Stimulated activated naive CD8-positive, alpha-beta T cell treated with anti-CD3 and anti-CD28 coated beads, Interleukin-15, amount 100 ng/mL, for 72 hours (primary cell): Measurements from ENCODE around the gene XRCC3.
A peak's percentile ranks its signal among the peaks of the same experiment; 100 is the strongest.

Experiments used
- ATAC-seq: fragments of 150-1000 bp; cut with Tn5 transposase; 2 replicates; pipeline ENCODE4 v1.10.0; 2021; ENCODE audit warnings: mild to moderate bottlenecking, moderate library complexity
- DNase-seq, 2 donors: peaks; one replicate each; pipeline ENCODE4 v3.0.0; 2021 to 2022
- H3K27ac Mint-ChIP-seq, 2 donors: one replicate each; pipeline ENCODE4 v1.8.0; 2022; ENCODE audit warnings: mild to moderate bottlenecking in 2 of 2, mixed read lengths in 2 of 2, moderate library complexity in 2 of 2
- H3K27me3 Mint-ChIP-seq: one replicate; pipeline ENCODE4 v1.8.0; 2022; ENCODE audit warnings: mixed read lengths
- H3K4me1 Mint-ChIP-seq: one replicate; pipeline ENCODE4 v1.8.0; 2022; ENCODE audit warnings: mild to moderate bottlenecking, mixed read lengths
- H3K4me3 Mint-ChIP-seq, 2 donors: one replicate each; pipeline ENCODE4 v1.8.0; 2022; ENCODE audit warnings: mild to moderate bottlenecking in 2 of 2, mixed read lengths in 2 of 2, moderate library complexity in 1 of 2
- H3K9me3 Mint-ChIP-seq, 2 donors: one replicate each; pipeline ENCODE4 v1.8.0; 2022; ENCODE audit warnings: mixed read lengths in 2 of 2

The XRCC3 gene

GRCh38 chr14:103715052-103716000 lies at the start of gene XRCC3, which contains the start of gene ZFYVE21:
TSS of gene XRCC3 (minus strand) at chr14:103715451. CDS start at chr14:103711087, 4,364 bp downstream.
TSS of gene ZFYVE21 (plus strand) at chr14:103715810. CDS start at chr14:103715842, 32 bp downstream.
- Mint-ChIP-seq H3K27me3 (no peaks in the 10 kb centered on the region), H3K4me1 (peaks cover 82% of the 10 kb centered on the region), H3K9me3 (no peaks in the 10 kb centered on the region), H3K27ac (peak within 1 kb of the TSS; percentile 97 to 100), H3K4me3 (peak within 1 kb of the TSS; percentile 93 to 100)
- DNase-seq (peak; percentile 100), ATAC-seq (peak; percentile 95)

GRCh38 chr14:103763730-103764488 lies 48.7 kb upstream of the XRCC3 start:
- ATAC-seq: peak; percentile 86
- peak overlapping the region in 1 of 2 donors; percentile 50 for H3K27ac Mint-ChIP-seq
- H3K27me3 Mint-ChIP-seq: no peaks in the 10 kb centered on the region
- no peaks in the 10 kb centered on the region for H3K4me1 Mint-ChIP-seq
- no peak for DNase-seq
- no peak overlapping the region for H3K4me3 Mint-ChIP-seq
- H3K9me3 Mint-ChIP-seq: no peaks in the 10 kb centered on the region

- H3K4me1 Mint-ChIP-seq: no peaks in the 10 kb centered on the region
- no peak overlapping the region for H3K4me3 Mint-ChIP-seq
- DNase-seq (no peak), ATAC-seq (no peak)
- no peaks in the 10 kb centered on the region for H3K9me3 Mint-ChIP-seq
- H3K27me3 Mint-ChIP-seq: no peaks in the 10 kb centered on the region
- H3K27ac Mint-ChIP-seq: peak overlapping the region in 1 of 2 donors; percentile 50
Measured at GRCh38 chr14:103762541-103762940, 47.3 kb upstream of the XRCC3 start.

- H3K4me1 Mint-ChIP-seq: no peaks in the 10 kb centered on the region
Measured at GRCh38 chr14:103762036-103762435, 46.8 kb upstream of the XRCC3 start.

GRCh38 chr14:103758059-103758776 lies 43.0 kb upstream of the XRCC3 start:
- Mint-ChIP-seq H3K4me1 (no peaks in the 10 kb centered on the region), H3K27me3 (no peaks in the 10 kb centered on the region), H3K9me3 (no peaks in the 10 kb centered on the region), H3K4me3 (no peak overlapping the region), H3K27ac (no peak overlapping the region)
- no peak for DNase-seq
- no peak for ATAC-seq

More at GRCh38 chr14:103762036-103762435, 46.8 kb upstream of the XRCC3 start:
- ATAC-seq (no peak), DNase-seq (no peak)
- H3K27me3 Mint-ChIP-seq: no peaks in the 10 kb centered on the region
- no peaks in the 10 kb centered on the region for H3K9me3 Mint-ChIP-seq
- no peak overlapping the region for H3K27ac Mint-ChIP-seq
- H3K4me3 Mint-ChIP-seq: no peak overlapping the region

GRCh38 chr14:103755060-103755459 lies 39.8 kb upstream of the XRCC3 start:
- DNase-seq: no peak
- Mint-ChIP-seq H3K4me1 (peaks cover under 1% of the 10 kb centered on the region), H3K4me3 (no peak overlapping the region), H3K9me3 (no peaks in the 10 kb centered on the region), H3K27me3 (no peaks in the 10 kb centered on the region), H3K27ac (no peak overlapping the region)
- ATAC-seq: no peak

GRCh38 chr14:103753774-103754173 lies 38.5 kb upstream of the XRCC3 start:
- Mint-ChIP-seq H3K27me3 (no peaks in the 10 kb centered on the region), H3K9me3 (no peaks in the 10 kb centered on the region), H3K27ac (no peak overlapping the region), H3K4me1 (peaks cover 12% of the 10 kb centered on the region), H3K4me3 (no peak overlapping the region)
- no peak for DNase-seq
- ATAC-seq: no peak

GRCh38 chr14:103749860-103750259 lies 34.6 kb upstream of the XRCC3 start:
- Mint-ChIP-seq H3K27ac (no peak overlapping the region), H3K4me1 (peaks cover 23% of the 10 kb centered on the region), H3K9me3 (no peaks in the 10 kb centered on the region), H3K4me3 (no peak overlapping the region), H3K27me3 (no peaks in the 10 kb centered on the region)
- DNase-seq (no peak), ATAC-seq (no peak)

GRCh38 chr14:103749452-103749851 lies 34.2 kb upstream of the XRCC3 start:
- ATAC-seq (no peak), DNase-seq (no peak)

GRCh38 chr14:103748534-103748857 lies 33.2 kb upstream of the XRCC3 start:
- peak; percentile 99 for ATAC-seq
- H3K27ac Mint-ChIP-seq: peak overlapping the region in 1 of 2 donors; percentile 80

More at GRCh38 chr14:103749452-103749851, 34.2 kb upstream of the XRCC3 start:
- peaks cover 23% of the 10 kb centered on the region for H3K4me1 Mint-ChIP-seq
- H3K27ac Mint-ChIP-seq: peak overlapping the region; percentile 29 to 59
- H3K9me3 Mint-ChIP-seq: no peaks in the 10 kb centered on the region
- H3K27me3 Mint-ChIP-seq: no peaks in the 10 kb centered on the region
- H3K4me3 Mint-ChIP-seq: no peak overlapping the region

GRCh38 chr14:103746701-103747100 lies 31.4 kb upstream of the XRCC3 start:
- ATAC-seq: no peak
- Mint-ChIP-seq H3K27me3 (no peaks in the 10 kb centered on the region), H3K4me1 (peaks cover 23% of the 10 kb centered on the region), H3K27ac (peak overlapping the region in 1 of 2 donors; percentile 5), H3K4me3 (no peak overlapping the region), H3K9me3 (no peaks in the 10 kb centered on the region)
- no peak for DNase-seq

More at GRCh38 chr14:103748534-103748857, 33.2 kb upstream of the XRCC3 start:
- peak; percentile 48 to 55 for DNase-seq
- no peaks in the 10 kb centered on the region for H3K9me3 Mint-ChIP-seq
- H3K27me3 Mint-ChIP-seq: no peaks in the 10 kb centered on the region
- peak overlapping the region; percentile 29 to 59 for H3K4me3 Mint-ChIP-seq
- H3K4me1 Mint-ChIP-seq: peaks cover 23% of the 10 kb centered on the region

GRCh38 chr14:103745424-103745823 lies 30.2 kb upstream of the XRCC3 start:
- H3K9me3 Mint-ChIP-seq: no peaks in the 10 kb centered on the region
- no peaks in the 10 kb centered on the region for H3K27me3 Mint-ChIP-seq
- ATAC-seq: no peak
- peaks cover 23% of the 10 kb centered on the region for H3K4me1 Mint-ChIP-seq
- no peak for DNase-seq
- no peak overlapping the region for H3K4me3 Mint-ChIP-seq
- no peak overlapping the region for H3K27ac Mint-ChIP-seq

GRCh38 chr14:103744621-103745395 lies 29.6 kb upstream of the XRCC3 start:
- H3K9me3 Mint-ChIP-seq: no peaks in the 10 kb centered on the region
- no peak for ATAC-seq
- no peak overlapping the region for H3K27ac Mint-ChIP-seq

GRCh38 chr14:103743691-103744090 lies 28.4 kb upstream of the XRCC3 start:
- no peak for DNase-seq
- no peaks in the 10 kb centered on the region for H3K9me3 Mint-ChIP-seq
- H3K27me3 Mint-ChIP-seq: no peaks in the 10 kb centered on the region
- H3K4me3 Mint-ChIP-seq: no peak overlapping the region
- H3K27ac Mint-ChIP-seq: peak overlapping the region in 1 of 2 donors; percentile 82
- no peak for ATAC-seq
- peaks cover 10% of the 10 kb centered on the region for H3K4me1 Mint-ChIP-seq

More at GRCh38 chr14:103744621-103745395, 29.6 kb upstream of the XRCC3 start:
- Mint-ChIP-seq H3K4me3 (no peak overlapping the region), H3K4me1 (peaks cover 19% of the 10 kb centered on the region), H3K27me3 (no peaks in the 10 kb centered on the region)
- DNase-seq: no peak
